ENCODE results near the gene MEX3A. TPM values are rescaled to one million over a fixed set of nuclear protein-coding genes. Genes with fewer than 3 reads are reported as not detected.

Gene MEX3A
- total RNA-seq, 1 donor from 2014 or later, result 61.9 TPM

- Mint-ChIP-seq H3K36me3 (peaks cover 23% of the 10 kb centered on the region), H3K27me3 (no peaks in the 10 kb centered on the region), H3K27ac (peak overlapping the region; percentile 81), H3K4me1 (ENCODE audit: unreplicated experiment) (peaks cover 62% of the 10 kb centered on the region), H3K4me3 (peak overlapping the region; percentile 93), H3K9me3 (no peaks in the 10 kb centered on the region)
- DNase-seq (ENCODE audit: extremely low spot score, unreplicated experiment), result no peak
- TF ChIP-seq CTCF (conservative IDR thresholded peaks at IDR 0.05), result no peak
Measured at GRCh38 chr1:156081917-156082308, 352 bp downstream of the MEX3A start.

- TF ChIP-seq CTCF (conservative IDR thresholded peaks at IDR 0.05), result no peak
- peak overlapping the region; percentile 97 for H3K4me3 Mint-ChIP-seq
- peaks cover 57% of the 10 kb centered on the region for H3K4me1 Mint-ChIP-seq (ENCODE audit: unreplicated experiment)
- H3K27me3 Mint-ChIP-seq, result no peaks in the 10 kb centered on the region
- peaks cover 23% of the 10 kb centered on the region for H3K36me3 Mint-ChIP-seq
- no peak for DNase-seq (ENCODE audit: extremely low spot score, unreplicated experiment)
- no peaks in the 10 kb centered on the region for H3K9me3 Mint-ChIP-seq
- H3K27ac Mint-ChIP-seq, result peak overlapping the region; percentile 93
Measured at GRCh38 chr1:156081180-156081916, 917 bp downstream of the MEX3A start.

GRCh38 chr1:156080863-156081179 is 1.4 kb downstream of the MEX3A start:
- Mint-ChIP-seq H3K4me1 (ENCODE audit: unreplicated experiment) (peaks cover 53% of the 10 kb centered on the region), H3K4me3 (peak overlapping the region; percentile 97), H3K27me3 (no peaks in the 10 kb centered on the region), H3K9me3 (no peaks in the 10 kb centered on the region), H3K27ac (peak overlapping the region; percentile 93), H3K36me3 (peaks cover 23% of the 10 kb centered on the region)
- no peak for TF ChIP-seq CTCF (conservative IDR thresholded peaks at IDR 0.05)
- DNase-seq (ENCODE audit: extremely low spot score, unreplicated experiment), result no peak

- H3K27me3 Mint-ChIP-seq, result no peaks in the 10 kb centered on the region
- no peak for DNase-seq (ENCODE audit: extremely low spot score, unreplicated experiment)
- peaks cover 56% of the 10 kb centered on the region for H3K4me1 Mint-ChIP-seq (ENCODE audit: unreplicated experiment)
- peak overlapping the region; percentile 97 for H3K4me3 Mint-ChIP-seq
- peaks cover 26% of the 10 kb centered on the region for H3K36me3 Mint-ChIP-seq
- no peaks in the 10 kb centered on the region for H3K9me3 Mint-ChIP-seq
- peak overlapping the region; percentile 93 for H3K27ac Mint-ChIP-seq
- TF ChIP-seq CTCF (conservative IDR thresholded peaks at IDR 0.05), result no peak
Measured at GRCh38 chr1:156080241-156080862, 1.9 kb downstream of the MEX3A start.

GRCh38 chr1:156079762-156080161 is 2.5 kb downstream of the MEX3A start:
- no peak for TF ChIP-seq CTCF (conservative IDR thresholded peaks at IDR 0.05)
- peaks cover 28% of the 10 kb centered on the region for H3K36me3 Mint-ChIP-seq
- H3K9me3 Mint-ChIP-seq, result no peaks in the 10 kb centered on the region
- peaks cover 54% of the 10 kb centered on the region for H3K4me1 Mint-ChIP-seq (ENCODE audit: unreplicated experiment)
- no peak for DNase-seq (ENCODE audit: extremely low spot score, unreplicated experiment)
- H3K4me3 Mint-ChIP-seq, result peak overlapping the region; percentile 97
- H3K27me3 Mint-ChIP-seq, result no peaks in the 10 kb centered on the region
- H3K27ac Mint-ChIP-seq, result peak overlapping the region; percentile 93

Measured in type B pancreatic cell (in vitro differentiated cells).